Activated naive CD4-positive, alpha-beta T cell treated with Interleukin-2 at 50 U/mL for 16 hours (primary cell): ENCODE measurements around the gene ADORA1.

Experiments
- DNase-seq: peaks from one replicate; pipeline ENCODE4 v3.0.0-alpha.2; 2020

The ADORA1 gene

GRCh38 chr1:203124011-203124410 is 3.5 kb upstream of the ADORA1 start:
- DNase-seq: no peak

- no peak for DNase-seq
Observed at GRCh38 chr1:203124546-203125317, 2.8 kb upstream of the ADORA1 start.

- DNase-seq: no peak
Observed at GRCh38 chr1:203126151-203126865, 1.2 kb upstream of the ADORA1 start.

GRCh38 chr1:203126866-203127665 is 460 bp upstream of the ADORA1 start:
- no peak for DNase-seq

GRCh38 chr1:203128431-203128715 is 847 bp downstream of the ADORA1 start:
- no peak for DNase-seq

- no peak for DNase-seq
Observed at GRCh38 chr1:203128716-203129500, 1.4 kb downstream of the ADORA1 start.

- DNase-seq: no peak
Observed at GRCh38 chr1:203129501-203130231, 2.1 kb downstream of the ADORA1 start.

GRCh38 chr1:203130358-203130985 is 2.9 kb downstream of the ADORA1 start:
- no peak for DNase-seq

- DNase-seq: no peak
Observed at GRCh38 chr1:203131548-203132200, 4.1 kb downstream of the ADORA1 start.

GRCh38 chr1:203133970-203134725 is 6.6 kb downstream of the ADORA1 start:
- DNase-seq: no peak

- DNase-seq: no peak
Observed at GRCh38 chr1:203135636-203136305, 8.2 kb downstream of the ADORA1 start.

GRCh38 chr1:203136409-203137042 is 9.0 kb downstream of the ADORA1 start:
- no peak for DNase-seq

- DNase-seq: no peak
Observed at GRCh38 chr1:203137324-203137723, 9.8 kb downstream of the ADORA1 start.

- DNase-seq: no peak
Observed at GRCh38 chr1:203138066-203138465, 10.5 kb downstream of the ADORA1 start.

GRCh38 chr1:203139976-203140475 is 12.5 kb downstream of the ADORA1 start:
- DNase-seq: no peak

GRCh38 chr1:203140743-203141520 is 13.4 kb downstream of the ADORA1 start:
- DNase-seq: no peak

GRCh38 chr1:203142124-203142523 is 14.6 kb downstream of the ADORA1 start:
- DNase-seq: no peak

- no peak for DNase-seq
Observed at GRCh38 chr1:203142684-203143408, 15.3 kb downstream of the ADORA1 start.
